Stimulated activated CD8-positive, alpha-beta memory T cell treated with anti-CD3 and anti-CD28 coated beads, Interleukin-2, amount 100 ng/mL, for 1 hour (primary cell): ENCODE results near the gene TBCEL.
"Not testable (repeated sequence)": the region's sequence is repeated elsewhere in the genome, so short reads cannot be mapped to it uniquely, and the experiment has no call there.

Experiments
- DNase-seq, 2 donors: peaks; one replicate each; pipeline ENCODE4 v3.0.0-alpha.2; 2020; ENCODE audit warnings: low read depth in 2 of 2

The TBCEL gene

DNA sequence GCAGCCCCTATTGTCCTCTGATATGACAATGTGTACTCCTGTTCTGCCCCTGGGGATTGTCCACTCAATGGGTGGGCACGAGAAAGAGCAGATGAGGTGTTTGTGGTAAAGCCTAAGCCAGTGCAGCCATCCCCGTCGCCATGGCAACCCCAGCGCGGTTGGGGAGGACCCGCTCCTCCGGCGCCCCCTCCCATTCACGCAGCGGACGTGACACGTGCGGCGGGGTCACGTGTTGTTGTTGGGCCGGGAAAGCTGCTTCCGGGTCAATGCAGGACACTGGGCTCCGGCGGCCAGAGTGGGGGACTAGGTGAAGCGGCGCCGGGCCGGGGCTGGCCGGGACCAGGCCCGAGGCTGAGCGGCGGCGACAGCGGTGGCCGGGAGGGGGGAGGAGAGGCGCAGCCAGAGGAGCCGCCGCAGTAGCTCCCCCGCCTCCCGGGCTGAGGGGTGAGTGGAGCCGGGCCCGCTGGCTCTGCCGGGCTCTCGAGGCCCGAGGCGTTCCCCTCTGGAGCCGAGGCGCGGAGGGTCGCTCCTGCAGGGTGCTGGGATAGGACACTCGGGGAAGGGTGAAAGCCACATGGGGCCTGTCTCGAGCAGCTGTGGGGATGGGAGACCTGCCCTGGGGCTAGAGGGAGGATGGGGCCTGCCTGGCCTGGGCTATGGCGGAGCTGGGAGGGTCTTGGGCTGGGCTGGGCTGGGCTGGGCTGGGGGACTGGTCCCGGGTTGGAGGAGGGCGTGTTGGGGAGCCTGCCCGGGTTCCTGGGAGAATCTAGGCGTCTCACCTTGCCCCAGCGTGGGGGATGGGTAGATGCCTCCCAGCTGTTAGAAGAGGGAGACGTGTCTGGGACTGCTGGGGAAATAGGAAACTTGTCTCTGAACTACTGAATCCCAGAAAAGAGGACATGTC is at the start of gene TBCEL:
Gene TBCEL (plus strand): TSS at position 255 of the 904 bp plus-strand sequence. CDS start 21,589 bp downstream, outside the sequence.
- DNase-seq, result peak; percentile 47 to 67

- DNase-seq, result no peak
Observed at GRCh38 chr11:120974466-120974865, 49.4 kb upstream of the TBCEL start.

DNA sequence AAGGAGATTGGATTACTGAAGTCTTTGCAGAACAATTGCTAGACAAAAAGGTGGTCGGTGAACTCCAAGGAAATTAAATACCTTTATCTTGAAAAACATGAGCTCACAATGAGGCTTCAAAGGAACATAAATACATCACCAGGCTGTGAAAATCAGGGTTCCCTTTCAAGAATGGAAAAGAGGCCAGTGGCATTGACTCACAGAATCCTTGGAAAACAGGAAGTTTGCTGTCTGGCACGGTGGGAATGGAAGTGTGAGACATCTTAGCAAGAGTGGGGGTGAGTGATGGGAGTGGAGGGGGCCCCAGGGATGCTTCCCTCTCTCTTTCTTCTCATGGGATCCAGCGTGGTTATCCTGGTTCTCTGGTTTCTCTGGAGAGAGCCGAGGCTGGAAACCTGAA is 48.9 kb upstream of the TBCEL start:
- no peak for DNase-seq

DNA sequence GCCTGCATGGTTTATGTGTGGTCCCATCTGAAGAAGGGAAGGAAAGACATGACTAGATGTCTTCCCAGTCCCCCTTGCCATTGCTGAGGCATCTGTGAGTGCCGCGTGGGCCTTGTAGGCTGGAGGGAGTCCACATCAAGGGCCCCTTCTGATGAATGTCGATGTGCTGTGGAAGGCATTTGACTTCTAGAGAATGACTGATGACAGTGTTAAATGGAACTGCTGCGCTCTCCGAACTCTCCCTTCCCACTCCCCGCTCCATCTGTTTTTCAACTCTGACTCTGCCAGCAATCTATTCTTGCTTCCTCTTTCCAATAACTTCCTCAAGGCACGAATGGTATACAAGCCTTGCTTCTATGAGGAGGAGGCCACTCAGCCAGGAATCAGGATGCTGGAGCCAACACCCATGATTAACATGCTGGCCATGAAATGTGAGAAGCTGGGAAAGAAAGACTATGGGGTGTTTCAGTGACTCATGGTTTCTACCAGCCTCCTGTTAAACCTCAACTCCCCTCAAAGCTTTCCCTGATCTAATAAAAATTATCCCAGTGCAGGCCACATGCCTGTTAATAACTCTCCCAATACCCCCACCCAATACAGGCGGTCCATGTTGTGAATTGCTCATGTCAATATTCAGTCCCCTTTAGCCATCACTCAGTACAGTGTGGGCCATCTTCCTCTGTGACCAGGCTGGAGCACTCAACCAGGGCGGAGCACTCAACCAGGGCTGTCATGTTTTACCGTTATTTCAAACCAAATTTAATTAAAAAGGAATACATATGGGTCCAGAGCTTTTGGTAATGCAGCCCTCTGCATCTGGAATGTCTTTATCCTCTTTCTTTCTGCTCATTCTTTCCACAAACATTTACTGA is 46.4 kb upstream of the TBCEL start:
- DNase-seq, result no peak

DNA sequence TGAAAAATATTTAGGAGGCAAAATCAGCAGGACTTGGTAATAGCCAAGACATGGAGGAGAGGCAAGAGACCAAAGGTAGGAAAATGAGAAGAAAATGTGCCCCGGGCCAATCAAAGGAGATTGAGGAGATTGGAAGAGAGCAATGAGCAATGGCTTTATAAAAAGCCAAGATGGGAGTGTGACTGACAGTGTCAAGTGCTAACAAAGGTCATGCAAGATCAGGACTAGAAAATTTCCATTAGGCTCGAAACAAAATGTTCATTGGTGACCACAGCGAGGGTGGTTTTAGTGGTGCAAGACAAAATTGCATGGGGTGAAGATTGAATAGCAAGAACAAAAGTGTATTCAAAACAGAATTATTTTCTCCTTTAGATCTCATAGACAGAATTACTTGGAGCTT is 45.2 kb upstream of the TBCEL start:
- DNase-seq, result no peak

GRCh38 chr11:120985718-120986569 is 38.0 kb upstream of the TBCEL start:
- peak in 1 of 2 donors; percentile 2 for DNase-seq

DNA sequence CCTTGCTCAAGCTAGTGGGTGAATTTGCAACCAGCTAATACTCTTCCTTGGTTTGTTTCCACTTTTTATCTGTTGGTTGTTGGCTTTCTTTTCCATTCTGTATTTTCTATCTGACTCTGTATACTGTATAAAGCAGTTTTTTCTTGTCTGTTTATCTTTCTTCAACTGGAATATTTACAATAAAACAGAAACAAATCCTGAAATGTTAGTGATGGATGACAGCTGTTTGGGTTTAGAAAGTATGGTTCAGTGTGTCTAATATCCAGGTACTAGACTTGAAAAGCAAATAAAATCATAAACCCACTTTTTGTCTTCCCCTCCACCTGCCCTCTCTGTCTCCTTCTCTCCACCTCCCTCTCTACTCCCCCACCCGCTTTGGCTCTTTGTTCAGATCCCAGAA is 35.3 kb upstream of the TBCEL start:
- no peak for DNase-seq

- no peak for DNase-seq
Observed at GRCh38 chr11:120991830-120992686, 31.8 kb upstream of the TBCEL start.

DNA sequence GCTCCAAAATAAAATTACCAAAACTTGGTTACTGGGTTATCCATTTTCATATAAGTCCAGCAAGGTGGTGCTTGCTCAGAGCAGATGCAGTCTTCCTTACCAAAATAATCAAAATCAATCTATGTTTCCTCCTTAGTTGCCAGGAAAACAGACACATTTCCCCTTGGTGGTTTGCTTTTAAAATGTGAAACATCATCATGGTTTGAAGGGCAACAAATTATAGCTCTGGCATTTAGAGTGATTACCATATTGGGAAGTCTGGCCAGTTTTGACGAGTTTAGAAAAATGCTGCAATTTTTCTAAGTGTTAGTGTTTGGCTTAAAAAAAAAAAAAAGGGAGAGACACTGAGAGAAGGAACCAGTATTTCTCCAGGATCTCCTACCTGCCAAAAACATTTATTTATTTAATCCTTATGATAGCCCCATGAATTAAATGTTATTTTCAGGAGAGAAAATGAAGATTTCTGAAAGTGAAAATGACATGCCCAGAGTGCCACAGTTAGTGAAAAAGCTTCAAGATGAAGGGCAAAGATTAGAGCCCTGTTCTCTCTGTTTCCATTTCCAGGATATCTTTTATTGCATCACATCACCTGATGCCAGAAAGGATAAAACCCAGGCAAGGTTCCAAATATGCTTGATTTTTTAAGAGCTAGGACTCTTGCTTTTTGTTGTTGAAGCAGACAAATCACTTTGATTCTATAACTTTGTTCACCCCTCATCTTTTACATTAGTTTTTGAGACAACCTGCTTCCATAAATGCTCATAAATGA is 29.6 kb upstream of the TBCEL start:
- DNase-seq, result no peak

- DNase-seq, result no peak
Observed at GRCh38 chr11:120995184-120995583, 28.7 kb upstream of the TBCEL start.

DNA sequence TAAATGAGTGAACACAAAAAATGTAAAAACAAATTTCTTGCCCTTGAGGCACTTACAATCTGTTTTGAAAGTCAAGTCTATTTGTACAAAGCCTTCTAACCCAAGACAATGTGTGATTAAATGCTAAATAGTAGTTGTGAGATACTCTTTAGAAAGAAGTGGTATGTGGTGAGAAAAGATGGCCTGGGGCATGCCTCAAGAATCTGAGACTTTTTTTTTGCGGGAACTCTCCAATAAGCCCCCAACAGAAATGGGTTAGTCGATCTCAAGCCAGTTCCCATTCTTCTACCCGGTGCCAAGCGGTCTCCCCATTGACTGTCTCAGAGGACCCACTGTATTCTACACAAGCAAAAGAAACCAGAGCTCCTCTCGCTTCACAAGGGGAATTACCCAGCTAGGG is 26.9 kb upstream of the TBCEL start:
- DNase-seq, result no peak

DNA sequence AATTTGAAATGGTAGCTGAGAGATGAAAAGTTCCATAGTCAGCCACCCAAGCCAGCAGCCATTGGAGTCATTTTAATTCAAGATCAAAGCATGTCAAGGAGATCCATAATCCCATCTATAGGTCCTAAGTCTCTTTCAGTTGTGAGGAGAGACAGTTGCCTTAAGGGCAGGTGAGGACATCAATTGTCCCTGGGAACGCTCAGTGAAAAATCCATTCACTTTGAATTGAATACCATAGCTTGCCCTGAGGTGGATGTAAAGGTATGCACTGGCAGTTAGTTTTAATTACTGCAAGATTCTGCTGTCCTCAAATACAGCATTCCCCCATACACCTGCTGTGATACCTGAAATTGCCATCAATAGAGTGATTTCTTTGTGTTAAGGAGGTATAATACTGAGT is 25.3 kb upstream of the TBCEL start:
- DNase-seq, result no peak

- no peak for DNase-seq
Observed at GRCh38 chr11:121004206-121004840, 19.6 kb upstream of the TBCEL start.

DNA sequence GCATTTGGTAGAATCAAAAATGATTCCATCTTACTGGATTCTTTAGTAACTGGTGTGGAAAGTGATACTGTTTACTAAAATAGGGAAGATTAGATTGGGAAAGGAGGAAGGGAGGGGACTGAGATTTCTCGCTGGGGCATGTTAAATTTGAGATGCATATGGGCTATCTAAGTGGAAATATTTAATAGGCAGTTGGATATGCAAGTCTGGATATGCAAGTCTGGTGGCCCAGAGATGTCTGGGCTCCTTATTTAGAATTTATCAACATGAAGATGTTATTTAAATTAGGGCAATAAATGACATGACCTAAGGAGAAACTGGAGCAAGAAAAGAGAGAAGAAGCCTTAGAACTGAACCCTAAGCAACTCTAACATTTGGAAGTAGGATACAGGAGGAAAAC is 17.0 kb upstream of the TBCEL start:
- DNase-seq, result no peak

DNA sequence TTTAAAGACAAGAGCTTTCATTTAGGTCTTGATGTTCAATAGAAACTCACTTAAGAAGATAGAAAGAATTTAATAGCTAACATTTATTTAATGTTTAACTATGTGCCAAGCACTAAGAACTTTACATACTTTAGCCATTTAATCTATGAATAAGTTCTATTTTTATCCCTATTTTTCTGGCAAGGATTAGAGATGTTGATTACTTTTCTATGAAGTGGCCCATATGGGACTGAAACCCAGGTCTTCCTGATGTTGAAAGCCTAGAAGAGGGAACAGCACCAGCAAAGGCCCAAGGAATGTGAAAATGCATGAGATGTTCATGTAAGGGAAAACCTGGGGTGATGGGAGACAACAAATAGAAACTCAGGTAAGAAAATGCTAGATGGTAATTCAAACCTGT is 15.4 kb upstream of the TBCEL start:
- no peak for DNase-seq

DNA sequence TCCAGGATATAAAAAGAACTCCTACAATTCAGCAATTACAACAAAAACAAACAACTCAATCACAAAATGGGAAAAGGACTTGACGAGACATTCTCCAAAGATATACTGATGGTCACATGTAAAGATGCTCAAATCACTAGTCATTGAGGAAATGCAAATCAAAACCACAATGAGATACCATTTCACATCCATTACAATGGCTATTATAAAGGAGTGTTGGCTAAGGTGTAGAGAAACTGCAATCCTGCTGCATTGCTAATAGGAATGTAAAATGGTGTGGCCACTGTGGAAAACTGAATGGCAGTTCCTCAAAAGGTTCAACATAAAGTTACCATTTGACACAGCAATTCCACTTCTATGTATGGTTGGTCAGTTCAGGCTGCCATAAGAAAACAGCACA is 11.8 kb upstream of the TBCEL start:
- DNase-seq, result no peak

DNA sequence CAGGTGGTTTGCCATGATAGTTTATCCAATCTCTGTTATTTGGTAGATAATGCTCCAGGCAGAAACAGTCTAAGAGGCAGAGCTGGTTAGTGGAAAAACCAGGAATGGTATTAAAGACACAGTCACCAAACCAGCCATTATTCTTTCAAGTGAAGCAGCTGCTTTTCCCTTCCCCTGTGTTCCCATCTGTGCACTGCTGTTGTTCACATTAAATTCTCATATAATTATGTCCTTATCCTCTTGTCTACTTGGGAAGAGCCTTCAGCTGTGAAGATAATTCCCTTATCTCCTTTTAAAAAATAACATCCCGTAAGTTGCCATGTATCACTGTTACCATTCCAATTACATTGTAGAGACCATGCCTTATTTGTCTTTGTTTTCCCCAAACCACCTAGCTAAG is 5.2 kb upstream of the TBCEL start:
- DNase-seq, result no peak

DNA sequence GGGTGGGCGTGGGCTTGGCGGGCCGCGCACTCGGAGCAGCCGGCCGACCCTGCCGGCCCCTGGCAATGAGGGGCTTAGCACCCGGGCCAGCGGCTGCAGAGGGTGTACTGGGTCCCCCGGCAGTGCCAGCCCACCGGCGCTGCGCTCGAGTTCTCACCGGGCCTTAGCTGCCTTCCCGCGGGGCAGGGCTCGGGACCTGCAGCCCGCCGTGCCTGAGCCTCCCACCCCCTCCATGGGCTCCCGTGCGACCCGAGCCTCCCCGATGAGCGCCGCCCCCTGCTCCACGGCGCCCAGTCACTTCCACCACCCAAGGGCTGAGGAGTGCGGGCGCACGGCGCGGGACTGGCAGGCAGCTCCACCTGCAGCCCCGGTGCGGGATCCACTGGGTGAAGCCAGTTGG is 2.2 kb upstream of the TBCEL start:
- DNase-seq, result not testable (repeated sequence)

DNA sequence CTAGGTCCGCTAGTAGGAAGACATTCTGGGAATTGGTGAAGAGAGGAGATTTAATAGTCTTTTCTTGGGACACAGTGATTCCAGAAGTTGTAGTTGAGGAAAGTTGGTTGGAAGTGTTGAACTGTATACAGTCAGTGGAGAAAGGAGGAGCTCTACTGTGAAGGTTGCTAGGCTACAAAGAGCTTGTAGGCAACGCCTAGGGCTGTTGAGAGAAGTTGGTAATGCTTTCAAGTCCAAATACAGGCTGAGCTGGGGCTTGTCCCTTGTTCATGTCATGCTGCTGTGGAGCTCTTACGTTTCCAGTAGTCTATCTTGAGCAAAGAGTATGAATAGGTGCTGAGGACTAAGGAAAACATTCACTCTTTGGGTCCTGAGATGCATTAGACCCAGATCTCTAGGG is 1.1 kb downstream of the TBCEL start:
- no peak for DNase-seq

DNA sequence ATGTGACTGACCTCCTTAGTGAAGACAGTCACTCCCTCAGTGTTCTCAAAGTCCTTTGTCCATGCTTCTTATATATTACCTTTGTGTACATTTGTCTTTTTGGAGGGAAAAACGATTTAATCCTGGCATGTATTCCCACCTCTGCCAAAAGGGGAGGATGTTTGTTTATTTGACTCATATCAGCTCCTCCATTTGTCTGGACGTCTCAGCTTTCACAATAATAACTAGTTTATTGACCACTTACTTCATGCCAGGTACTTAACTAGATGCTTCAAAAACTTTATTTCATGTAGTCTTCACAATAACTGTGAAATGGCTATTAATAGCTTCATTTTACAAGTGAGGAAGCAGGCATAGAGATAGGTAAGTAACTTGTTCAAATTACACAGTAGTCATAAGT is 5.3 kb downstream of the TBCEL start:
- DNase-seq, result no peak
